HG02610 (cell line): ENCODE results near the gene AGTR1.
"Not testable (repeated sequence)": the region's sequence is repeated elsewhere in the genome, so short reads cannot be mapped to it uniquely, and the experiment has no call there.

ENCODE experiments used
- ATAC-seq: cut with Tn5 transposase; IDR thresholded peaks from one replicate; pipeline ENCODE4 v1.9.1; 2021; ENCODE audit warnings: mild to moderate bottlenecking, moderate library complexity; ENCODE audit not compliant: unreplicated experiment

Gene AGTR1

GRCh38 chr3:148717885-148718561 is 20.3 kb downstream of the AGTR1 start:
- ATAC-seq: no peak

DNA sequence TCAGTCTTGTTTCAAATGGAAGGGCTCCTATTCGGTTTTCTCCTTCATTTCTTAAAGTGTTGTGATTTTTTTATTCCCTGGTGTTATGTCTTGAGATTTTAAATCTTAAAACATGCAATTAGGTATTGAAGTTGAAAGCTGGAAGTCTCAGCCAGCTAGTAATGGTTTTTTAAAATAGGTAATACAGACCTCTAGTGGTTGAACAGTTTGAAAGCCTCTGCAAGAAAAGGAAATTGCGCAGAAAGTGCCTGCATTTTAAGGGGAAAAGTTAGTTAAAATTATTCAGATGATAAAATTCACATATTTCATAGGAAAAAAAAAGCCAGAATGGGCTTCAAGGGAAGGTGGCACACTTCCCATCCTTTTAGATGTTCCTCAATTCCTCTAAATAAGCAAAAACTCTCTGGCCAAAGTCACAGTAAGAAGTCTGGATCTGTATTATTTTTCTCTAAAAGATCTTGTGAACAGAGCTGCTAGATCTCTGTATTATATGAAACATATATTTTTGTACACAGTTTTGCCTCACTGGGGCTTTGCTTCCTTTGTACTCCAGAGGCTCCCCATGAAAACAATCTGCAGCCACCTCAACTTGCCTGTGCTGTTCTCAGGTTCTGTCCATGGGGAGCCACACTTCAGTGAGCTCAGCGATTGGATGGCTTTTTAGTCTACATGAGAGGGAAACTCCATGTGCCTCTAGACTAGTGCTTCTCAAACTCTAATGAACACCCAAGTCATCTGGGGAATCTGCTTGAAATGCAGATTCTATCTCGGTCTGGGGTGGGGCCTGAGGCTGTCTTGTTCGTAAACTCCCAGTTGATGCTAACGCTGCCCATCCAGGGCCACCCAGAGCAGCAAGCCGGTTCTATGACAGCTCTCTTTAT is 21.5 kb downstream of the AGTR1 start:
- ATAC-seq: no peak

DNA sequence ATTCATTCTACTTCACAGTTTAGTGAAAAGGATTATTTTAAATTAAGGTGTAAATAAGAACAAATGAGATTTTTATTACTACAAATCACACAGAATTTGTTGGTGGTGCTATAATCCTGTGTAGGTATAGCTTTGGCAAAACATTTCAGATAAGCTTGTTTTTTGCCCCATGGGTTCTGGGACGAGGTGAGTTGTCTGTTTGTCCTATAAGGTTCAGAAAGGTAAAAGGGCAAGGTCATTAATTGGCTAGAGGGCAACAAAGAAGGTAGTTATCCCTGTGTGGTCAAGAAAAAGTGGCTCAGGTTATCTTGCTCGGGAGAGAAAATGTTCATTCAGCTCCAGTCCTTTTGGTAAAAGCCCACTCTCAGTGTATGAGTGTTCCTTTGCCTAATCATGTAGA is 23.2 kb downstream of the AGTR1 start:
- ATAC-seq: no peak

- no peak for ATAC-seq
Observed at GRCh38 chr3:148723631-148724030, 25.9 kb downstream of the AGTR1 start.

DNA sequence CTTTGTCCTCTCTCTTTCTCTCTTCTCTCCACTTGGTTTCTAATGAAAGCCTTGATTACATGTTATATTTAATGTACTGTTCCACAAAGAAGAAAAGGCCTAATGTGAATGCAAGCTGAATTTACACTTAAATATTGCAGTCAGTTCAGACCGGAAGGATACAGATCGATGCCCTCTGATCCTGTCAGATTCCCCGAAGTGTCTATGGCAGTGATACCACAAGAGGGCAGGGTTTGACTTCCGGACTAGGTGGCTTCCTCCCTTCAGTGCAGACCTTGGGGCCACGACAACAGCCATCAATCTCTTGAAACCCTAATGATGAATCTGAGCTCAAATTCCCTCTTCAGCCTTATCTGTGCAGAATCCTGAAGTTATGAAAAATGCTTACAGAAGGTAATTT is 29.5 kb downstream of the AGTR1 start:
- peak; percentile 57 for ATAC-seq

GRCh38 chr3:148728753-148729152 is 31.1 kb downstream of the AGTR1 start:
- no peak for ATAC-seq

DNA sequence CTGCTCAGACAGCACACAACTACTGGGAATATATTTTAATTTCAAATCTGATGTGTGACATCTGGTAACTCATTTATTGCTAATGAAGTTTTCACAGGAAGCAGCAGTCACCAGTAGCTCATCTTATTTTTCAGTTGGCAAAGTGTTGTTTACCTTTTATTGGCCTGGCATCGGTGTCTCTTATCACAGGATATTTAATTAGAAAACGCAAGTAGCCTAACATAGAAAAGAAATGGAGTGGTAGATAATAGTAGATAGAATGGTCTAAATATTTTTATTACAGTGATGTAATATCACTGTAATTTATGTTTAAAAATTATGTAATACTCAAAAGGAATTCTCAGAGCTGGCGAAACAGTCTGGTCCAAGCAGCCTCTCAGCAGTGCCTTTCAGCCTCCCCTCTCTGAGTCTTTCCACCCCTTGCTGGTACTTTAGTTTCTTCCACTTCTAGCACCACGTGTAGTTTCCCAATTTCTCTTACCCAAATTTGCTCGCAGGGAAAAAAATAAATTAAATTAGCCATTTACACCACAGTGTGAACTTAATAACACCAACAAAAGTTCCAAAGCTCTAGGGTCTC is 31.9 kb downstream of the AGTR1 start:
- no peak for ATAC-seq

DNA sequence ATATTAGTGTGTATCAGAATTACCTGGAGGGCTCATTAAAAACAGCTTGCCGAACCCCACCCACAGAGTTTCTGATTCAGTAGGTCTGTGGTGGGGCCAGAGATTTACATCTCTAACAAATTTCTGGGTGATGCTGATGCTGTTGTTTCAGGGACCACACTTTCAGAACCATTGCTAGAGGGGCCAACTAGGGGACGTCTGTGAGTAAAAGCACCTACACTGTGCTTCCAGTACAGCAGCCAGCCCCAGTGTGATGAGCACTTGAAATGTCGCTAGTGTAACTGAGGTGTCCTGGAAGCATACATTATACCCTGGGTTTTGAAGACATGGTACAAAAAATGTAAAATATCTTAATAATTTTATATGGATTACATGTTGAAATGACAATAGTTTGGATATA is 33.0 kb downstream of the AGTR1 start:
- no peak for ATAC-seq

- ATAC-seq: no peak
Observed at GRCh38 chr3:148735597-148735996, 37.9 kb downstream of the AGTR1 start.

GRCh38 chr3:148736086-148736485 is 38.4 kb downstream of the AGTR1 start:
- no peak for ATAC-seq

- ATAC-seq: no peak
Observed at GRCh38 chr3:148737104-148737530, 39.4 kb downstream of the AGTR1 start.

DNA sequence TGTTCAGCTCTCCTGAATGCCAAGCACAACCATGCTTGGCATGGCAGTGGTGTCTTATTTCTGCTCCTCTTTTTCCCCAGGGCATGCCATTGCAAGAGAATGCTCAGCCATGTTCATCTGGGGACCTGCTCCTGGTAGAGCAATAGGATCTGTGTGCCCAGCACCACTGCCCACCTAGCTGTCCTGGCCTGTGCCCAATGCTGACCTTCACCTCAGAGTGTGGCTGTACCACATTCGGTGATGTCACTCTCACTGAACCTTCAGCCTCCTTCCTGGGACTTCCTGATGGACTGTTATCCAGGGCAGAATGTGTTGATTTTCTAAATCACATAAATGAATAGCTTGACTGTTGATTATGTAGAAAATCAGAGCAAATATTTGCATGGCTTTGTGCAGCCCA is 42.0 kb downstream of the AGTR1 start:
- no peak for ATAC-seq

DNA sequence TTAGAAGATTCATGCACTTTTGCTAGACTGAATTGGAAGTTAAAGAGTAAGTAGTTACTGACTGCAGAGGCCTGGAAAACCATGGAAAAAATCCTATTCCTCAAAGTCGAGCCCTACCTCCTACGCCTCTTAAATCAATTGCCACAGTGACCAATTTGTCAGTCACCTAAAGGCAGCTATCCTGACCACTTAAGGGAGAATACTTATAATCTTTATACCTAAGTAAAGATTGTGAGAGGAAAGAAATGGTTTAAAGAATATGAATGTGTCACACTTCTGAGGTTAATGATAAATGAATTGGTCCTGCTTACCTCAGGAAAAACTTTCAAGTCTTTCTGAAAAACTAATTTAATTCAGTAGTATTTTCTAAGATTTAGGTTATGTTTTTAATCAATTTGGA is 42.6 kb downstream of the AGTR1 start:
- ATAC-seq: no peak

GRCh38 chr3:148741219-148741618 is 43.5 kb downstream of the AGTR1 start:
- no peak for ATAC-seq

- no peak for ATAC-seq
Observed at GRCh38 chr3:148742118-148742517, 44.4 kb downstream of the AGTR1 start.

DNA sequence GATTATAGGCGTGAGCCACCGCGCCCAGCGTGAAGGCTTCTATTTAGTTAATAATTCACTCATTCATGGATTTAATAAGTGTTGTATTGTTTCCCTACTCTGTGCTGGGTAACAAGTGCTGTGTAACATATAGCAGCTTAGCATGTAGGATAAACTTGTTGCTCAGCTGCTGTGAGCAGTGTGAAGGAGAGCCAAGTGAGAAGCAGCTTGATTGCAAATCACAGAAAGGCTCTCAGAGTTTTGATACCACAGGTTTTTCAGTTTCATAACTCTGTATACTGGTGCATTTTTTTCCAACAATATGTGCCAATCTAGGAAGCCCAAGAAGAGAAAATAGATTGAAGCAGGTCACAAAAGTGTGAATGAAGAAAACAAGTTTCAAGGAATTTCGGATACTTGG is 48.4 kb downstream of the AGTR1 start:
- ATAC-seq: no peak

DNA sequence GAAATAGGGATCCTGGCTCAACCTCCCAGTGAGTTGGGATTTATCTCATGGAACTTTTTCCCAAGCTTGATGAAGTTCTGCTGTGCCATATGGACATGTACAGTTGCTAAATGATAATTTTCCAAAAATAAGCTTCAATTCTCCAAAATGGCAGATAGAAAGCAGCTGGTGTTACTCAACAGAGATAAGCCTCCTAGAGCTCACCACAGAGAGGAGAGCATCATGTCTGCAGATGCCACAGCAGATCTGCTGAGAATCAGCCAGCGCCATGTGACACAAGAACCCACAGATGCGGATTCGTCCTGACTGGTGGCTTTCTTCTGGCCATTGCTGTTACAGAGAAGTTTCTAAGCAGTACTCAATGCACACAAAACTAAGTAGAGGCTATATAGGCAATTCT is 50.6 kb downstream of the AGTR1 start:
- no peak for ATAC-seq

GRCh38 chr3:148750296-148750695 is 52.6 kb downstream of the AGTR1 start:
- ATAC-seq: no peak

- no peak for ATAC-seq
Observed at GRCh38 chr3:148751461-148751860, 53.8 kb downstream of the AGTR1 start.

- not testable (repeated sequence) for ATAC-seq
Observed at GRCh38 chr3:148753385-148753784, 55.7 kb downstream of the AGTR1 start.

GRCh38 chr3:148755570-148755969 is 57.9 kb downstream of the AGTR1 start:
- ATAC-seq: no peak

GRCh38 chr3:148756311-148756710 is 58.6 kb downstream of the AGTR1 start:
- no peak for ATAC-seq
